ENCODE measurements around the gene DAGLA. TPM values are rescaled to one million over a fixed set of nuclear protein-coding genes. Genes with fewer than 3 reads are reported as not detected.

DAGLA gene
- total RNA-seq, 1 donor from 2014 or later = 4.1 TPM

GRCh38 chr11:61690706-61691379, 10.7 kb downstream of the DAGLA start:
- DNase-seq = no peak

- DNase-seq = no peak
These were observed 11.4 kb downstream of the DAGLA start for GRCh38 chr11:61691380-61692156.

GRCh38 chr11:61693922-61694601, 13.9 kb downstream of the DAGLA start:
- peak; percentile 51 for DNase-seq

- DNase-seq = no peak
These were observed 14.4 kb downstream of the DAGLA start for GRCh38 chr11:61694602-61694939.

GRCh38 chr11:61694946-61695706, 14.9 kb downstream of the DAGLA start:
- no peak for DNase-seq

- DNase-seq = peak; percentile 58
These were observed 15.7 kb downstream of the DAGLA start for GRCh38 chr11:61695917-61696316.

GRCh38 chr11:61696602-61697001, 16.4 kb downstream of the DAGLA start:
- no peak for DNase-seq

GRCh38 chr11:61697078-61697502, 16.9 kb downstream of the DAGLA start:
- no peak for DNase-seq

- DNase-seq = no peak
These were observed 17.6 kb downstream of the DAGLA start for GRCh38 chr11:61697764-61698163.

- DNase-seq = peak; percentile 75
These were observed 18.2 kb downstream of the DAGLA start for GRCh38 chr11:61698173-61698948.

GRCh38 chr11:61699737-61700160, 19.6 kb downstream of the DAGLA start:
- DNase-seq = peak; percentile 56

GRCh38 chr11:61700212-61700611, 20.0 kb downstream of the DAGLA start:
- no peak for DNase-seq

GRCh38 chr11:61700720-61701119, 20.5 kb downstream of the DAGLA start:
- no peak for DNase-seq

GRCh38 chr11:61701242-61701886, 21.2 kb downstream of the DAGLA start:
- peak; percentile 59 for DNase-seq

- no peak for DNase-seq
These were observed 22.6 kb downstream of the DAGLA start for GRCh38 chr11:61702701-61703312.

- no peak for DNase-seq
These were observed 24.6 kb downstream of the DAGLA start for GRCh38 chr11:61704838-61705237.

GRCh38 chr11:61706452-61707400, 26.5 kb downstream of the DAGLA start:
- DNase-seq = no peak

- DNase-seq = no peak
These were observed 27.4 kb downstream of the DAGLA start for GRCh38 chr11:61707574-61707973.

- DNase-seq = no peak
These were observed 28.9 kb downstream of the DAGLA start for GRCh38 chr11:61709110-61709509.
